Measurements from ENCODE around the gene NFATC2.

Gene NFATC2

DNA sequence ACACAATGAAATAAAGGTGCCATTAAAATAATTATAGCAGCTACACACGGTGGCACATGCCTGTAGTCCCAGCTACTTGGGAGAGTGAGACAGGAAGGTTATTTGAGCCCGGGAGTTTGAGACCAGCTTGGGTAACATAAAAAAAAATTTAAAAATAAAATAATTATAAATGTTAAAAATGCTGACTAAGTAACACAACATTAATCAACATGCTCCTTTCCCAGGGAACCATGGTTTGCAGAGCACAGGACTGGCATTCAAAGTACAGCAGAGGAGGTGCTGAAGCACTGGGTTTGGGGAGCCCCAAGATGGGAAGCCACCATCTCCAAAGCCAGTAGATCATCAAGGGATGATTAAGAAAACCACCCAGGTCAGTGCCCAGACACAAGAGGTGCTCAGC, 51.9 kb downstream of the NFATC2 start:
- TF ChIP-seq, protein P1, sequence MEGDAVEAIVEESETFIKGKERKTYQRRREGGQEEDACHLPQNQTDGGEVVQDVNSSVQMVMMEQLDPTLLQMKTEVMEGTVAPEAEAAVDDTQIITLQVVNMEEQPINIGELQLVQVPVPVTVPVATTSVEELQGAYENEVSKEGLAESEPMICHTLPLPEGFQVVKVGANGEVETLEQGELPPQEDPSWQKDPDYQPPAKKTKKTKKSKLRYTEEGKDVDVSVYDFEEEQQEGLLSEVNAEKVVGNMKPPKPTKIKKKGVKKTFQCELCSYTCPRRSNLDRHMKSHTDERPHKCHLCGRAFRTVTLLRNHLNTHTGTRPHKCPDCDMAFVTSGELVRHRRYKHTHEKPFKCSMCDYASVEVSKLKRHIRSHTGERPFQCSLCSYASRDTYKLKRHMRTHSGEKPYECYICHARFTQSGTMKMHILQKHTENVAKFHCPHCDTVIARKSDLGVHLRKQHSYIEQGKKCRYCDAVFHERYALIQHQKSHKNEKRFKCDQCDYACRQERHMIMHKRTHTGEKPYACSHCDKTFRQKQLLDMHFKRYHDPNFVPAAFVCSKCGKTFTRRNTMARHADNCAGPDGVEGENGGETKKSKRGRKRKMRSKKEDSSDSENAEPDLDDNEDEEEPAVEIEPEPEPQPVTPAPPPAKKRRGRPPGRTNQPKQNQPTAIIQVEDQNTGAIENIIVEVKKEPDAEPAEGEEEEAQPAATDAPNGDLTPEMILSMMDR (conservative IDR thresholded peaks at IDR 0.05) = no peak
- no peak overlapping the region for H3K27ac ChIP-seq

DNA sequence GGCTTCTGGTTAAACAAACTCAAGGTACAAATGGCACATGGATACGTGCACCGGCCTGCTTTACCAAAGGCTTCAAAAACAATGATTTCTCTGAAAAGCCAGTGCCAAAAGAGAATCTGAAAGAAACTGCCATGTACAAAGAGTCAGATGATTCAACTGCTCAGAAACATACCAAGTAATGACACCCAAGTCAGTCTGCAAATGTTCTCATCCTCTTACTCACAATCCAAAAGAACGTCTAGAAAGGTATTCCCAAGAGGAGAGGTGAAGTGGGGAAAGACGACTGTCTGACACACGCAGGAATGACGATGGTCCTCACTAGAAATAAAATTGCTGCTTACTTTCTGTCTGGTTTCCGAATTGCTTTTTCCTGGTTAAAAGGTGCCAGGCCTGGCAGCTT, 52.9 kb downstream of the NFATC2 start:
- H3K27ac ChIP-seq = no peak overlapping the region
- TF ChIP-seq, protein P1 (conservative IDR thresholded peaks at IDR 0.05) = no peak

- no peak overlapping the region for H3K27ac ChIP-seq
- TF ChIP-seq, protein P1 (conservative IDR thresholded peaks at IDR 0.05) = no peak
These were observed 54.2 kb downstream of the NFATC2 start for GRCh38 chr20:51488331-51488730.

- TF ChIP-seq, protein P1 (conservative IDR thresholded peaks at IDR 0.05) = no peak
- no peak overlapping the region for H3K27ac ChIP-seq
These were observed 54.8 kb downstream of the NFATC2 start for GRCh38 chr20:51487565-51488268.

DNA sequence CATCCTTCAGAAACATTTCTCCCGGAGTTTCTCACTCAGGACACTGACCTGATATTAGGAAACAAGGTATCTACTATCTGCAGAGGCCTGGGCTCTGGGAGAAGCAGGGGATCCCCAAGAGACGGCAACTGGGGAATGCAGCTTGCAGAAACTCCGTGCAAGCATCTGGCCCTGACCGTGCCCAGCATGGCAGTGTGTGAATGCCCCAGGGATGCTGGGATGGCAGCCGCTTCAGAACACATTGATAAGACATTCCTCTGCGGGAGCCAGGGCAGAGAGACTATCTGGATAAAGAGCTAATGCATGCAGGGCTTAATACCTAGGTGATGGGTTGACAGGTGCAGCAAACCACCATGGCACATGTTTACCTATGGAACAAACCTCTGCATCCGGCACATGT, 55.4 kb downstream of the NFATC2 start:
- TF ChIP-seq, protein P1 (conservative IDR thresholded peaks at IDR 0.05) = no peak
- H3K27ac ChIP-seq = no peak overlapping the region

- TF ChIP-seq, protein P1 (conservative IDR thresholded peaks at IDR 0.05) = no peak
- H3K27ac ChIP-seq = no peak overlapping the region; the same call in 1 of the 2 replicates
These were observed 56.1 kb downstream of the NFATC2 start for GRCh38 chr20:51486197-51487005.

- H3K27ac ChIP-seq = no peak overlapping the region
- TF ChIP-seq, protein P1 (conservative IDR thresholded peaks at IDR 0.05) = no peak
These were observed 57.7 kb downstream of the NFATC2 start for GRCh38 chr20:51484831-51485230.

Measured in VCaP (cell line).